ENCODE data around the gene RBM39. TPM values are rescaled to one million over a fixed set of nuclear protein-coding genes. Genes with fewer than 3 reads are reported as not detected.
A peak's percentile ranks its signal among the peaks of the same experiment; 100 is the strongest.

RBM39 gene
- total and polyA plus RNA-seq, 2 of the 8 experiments (the other 6 are each of a cell fraction or from before 2014, with no cell fraction given): 78.0 to 219 TPM

DNA sequence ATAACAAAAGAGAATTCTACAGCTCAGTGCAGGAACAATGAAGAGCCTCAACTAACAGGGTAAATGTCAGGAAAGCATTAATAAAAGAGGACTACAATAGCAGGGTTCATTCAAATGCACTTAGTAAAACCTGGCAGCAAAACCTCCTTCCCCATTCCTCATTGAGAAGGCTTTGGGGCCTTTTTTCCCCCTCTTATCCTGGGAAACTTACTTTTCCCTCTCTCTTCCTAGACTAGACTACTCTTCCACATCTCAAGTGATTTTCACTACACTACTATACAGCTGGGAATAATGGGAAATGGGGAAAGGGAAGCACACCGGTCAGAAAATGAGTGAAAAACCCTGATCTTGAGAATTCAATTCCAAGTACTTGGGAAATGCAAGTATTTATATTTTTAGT, 32.8 kb downstream of the RBM39 start:
- no peak overlapping the region for H3K27ac ChIP-seq (ENCODE audit: low read depth, low read length)
- DNase-seq (ENCODE audit: low read depth in 1 of 2, low spot score in 2 of 2) (no peak), FAIRE-seq (no peak)
- no peaks in the 10 kb centered on the region for H3K4me1 ChIP-seq (replicated peaks in 1 of 4; ENCODE audit: control insufficient read depth in 3 of 4, insufficient read depth in 4 of 4, low read length in 3 of 4)
- TF ChIP-seq POLR2A (IDR thresholded peaks at IDR 0.05; ENCODE audit: control extremely low read depth in 1 of 2, low read depth in 2 of 2, low read length in 2 of 2) (peak in 1 of 2 experiments; percentile 52; a peak in 1 of 3 replicates), TBP (IDR thresholded peaks at IDR 0.05; ENCODE audit: low read depth, low read length) (no peak), PHF8 (conservative IDR thresholded peaks at IDR 0.05; ENCODE audit: low read depth, low read length) (no peak), POLR2AphosphoS5 (IDR thresholded peaks at IDR 0.05; ENCODE audit: low read depth, low read length) (peak; percentile 19; the same call in 1 of the 2 replicates)
- TF ChIP-seq, protein P1, sequence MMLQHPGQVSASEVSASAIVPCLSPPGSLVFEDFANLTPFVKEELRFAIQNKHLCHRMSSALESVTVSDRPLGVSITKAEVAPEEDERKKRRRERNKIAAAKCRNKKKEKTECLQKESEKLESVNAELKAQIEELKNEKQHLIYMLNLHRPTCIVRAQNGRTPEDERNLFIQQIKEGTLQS (IDR thresholded peaks at IDR 0.05; ENCODE audit: insufficient read depth, low read depth, low read length): no peak
- H3K56ac ChIP-seq (replicated peaks; ENCODE audit: insufficient read length, low read depth, low read length): no peak overlapping the region
- no peaks in the 10 kb centered on the region for H3K23me2 ChIP-seq (ENCODE audit: low read depth, low read length)
- no peak overlapping the region for H2BK120ac ChIP-seq (replicated peaks; ENCODE audit: low read depth, low read length)
- H2BK5ac ChIP-seq (ENCODE audit: low read depth, low read length): no peak overlapping the region
- no peak overlapping the region for H2AK5ac ChIP-seq (ENCODE audit: low read depth, low read length)
- no peak overlapping the region for H3K23ac ChIP-seq (ENCODE audit: insufficient read length)
- ChIA-PET CTCF (ENCODE audit: partially characterized antibody) (interaction anchor here (2.0 kb wide), 2 partner anchors 9 to 10 kb away, joined by 6 to 8 read pairs; no protein-coding TSS in a partner anchor), POLR2A (ENCODE audit: partially characterized antibody) (interaction anchor here (40.1 to 45.3 kb wide), 2 partner anchors 9 to 21 kb away, joined by 2341 read pairs; partner anchors contain the start of genes NFS1, RBM39 and ROMO1)
- peaks cover 6 to 8% of the 10 kb centered on the region in 2 experiments for H4K20me1 ChIP-seq (replicated peaks in 1 of 2; ENCODE audit: control insufficient read depth in 1 of 2, insufficient read depth in 2 of 2, low read length in 2 of 2)
- H3K18ac ChIP-seq (ENCODE audit: extremely low read depth, low read length): no peak overlapping the region
- peaks cover 0 to 41% of the 10 kb centered on the region in 2 experiments; a peak in 2 of 4 replicates for H3K79me2 ChIP-seq (ENCODE audit: control insufficient read depth in 1 of 2, insufficient read depth in 2 of 2, low read length in 2 of 2)
- H3K4me2 ChIP-seq (ENCODE audit: insufficient read depth in 1 of 2, low read depth in 2 of 2, low read length in 2 of 2): no peak overlapping the region
- no peak overlapping the region for H2BK20ac ChIP-seq (ENCODE audit: low read length)
- H4K91ac ChIP-seq (replicated peaks; ENCODE audit: insufficient read length, low read length): no peak overlapping the region
- 0 out of 2 replicates have a peak, but pooled peaks cover 3% of the 10 kb centered on the region for H3K79me1 ChIP-seq (ENCODE audit: low read depth, low read length)
- no peak overlapping the region for H2BK15ac ChIP-seq (ENCODE audit: low read length)
- 77% methylated on average over 1 of the region's 1 CpG; no CpG with 5 or more reads in 1 of the 2 experiments for WGBS, 2 experiments (ENCODE audit: extremely low coverage in 1 of 2, insufficient coverage in 1 of 2, insufficient read length in 1 of 2, insufficient replicate concordance in 2 of 2, low coverage in 1 of 2, low lambda C conversion rate in 2 of 2, missing lambda C conversion rate in 1 of 2)
- no peak overlapping the region for H3K9ac ChIP-seq (replicated peaks in 1 of 4; ENCODE audit: extremely low read depth in 1 of 4, low read depth in 3 of 4, low read length in 3 of 4)
- H4K8ac ChIP-seq (ENCODE audit: extremely low read depth, insufficient read depth, low read length): no peak overlapping the region
- no peak overlapping the region for H3K4ac ChIP-seq (replicated peaks; ENCODE audit: insufficient read length, low read depth, low read length)
- H2AFZ ChIP-seq (ENCODE audit: low read length): no peak overlapping the region
- no peak overlapping the region for H3K14ac ChIP-seq (ENCODE audit: insufficient read length)
- H4K5ac ChIP-seq (ENCODE audit: insufficient read length, low read depth, low read length): no peak overlapping the region
- H2BK12ac ChIP-seq (ENCODE audit: low read depth, low read length): no peak overlapping the region
- peaks cover 25 to 99% (median 79%) of the 10 kb centered on the region in 4 experiments for H3K36me3 ChIP-seq (ENCODE audit: control insufficient read depth in 2 of 4, insufficient read depth in 4 of 4, low read length in 3 of 4)
- no peaks in the 10 kb centered on the region for H3K9me3 ChIP-seq (ENCODE audit: insufficient read depth in 2 of 2, low read depth in 1 of 2, low read length in 1 of 2)
- no peaks in the 10 kb centered on the region for H3K27me3 ChIP-seq (replicated peaks in 1 of 4; ENCODE audit: control insufficient read depth in 3 of 4, extremely low read depth in 1 of 4, insufficient read depth in 3 of 4, low read length in 3 of 4)
- no peak overlapping the region for H3K4me3 ChIP-seq (ENCODE audit: extremely low read depth in 1 of 4, insufficient read depth in 2 of 4, low read depth in 3 of 4, low read length in 4 of 4)
